Stomach (tissue), 9 donors: ENCODE data around the gene RASIP1. TPM values are rescaled to one million over a fixed set of nuclear protein-coding genes. Genes with fewer than 3 reads are reported as not detected.

Experiments used
- DNase-seq, 2 donors: peaks; one replicate each; pipeline versions ENCODE4 v3.0.0 to v3.0.0-alpha.2; 2013 to 2019
- H3K27ac ChIP-seq, 5 donors: fragments of 200-600 bp in 4 of 5; sonication (generic) in 4 of 5; one replicate each; pipeline ENCODE4 v1.5.1; 2013 to 2019; ENCODE audit warnings: mild to moderate bottlenecking in 1 of 5, moderate library complexity in 1 of 5
- H3K27me3 ChIP-seq, 3 donors: fragments of 200-600 bp; sonication (generic); one replicate each; pipeline ENCODE4 v1.5.1; 2017 to 2019; ENCODE audit warnings: mixed run types in 1 of 3
- H3K36me3 ChIP-seq, 4 donors: fragments of 200-600 bp; sonication (generic); 1 replicate in 3 of 4; 2 replicates in 1 of 4; pipeline ENCODE4 v1.5.1; 2016 to 2019
- H3K4me1 ChIP-seq, 4 donors: fragments of 200-600 bp; sonication (generic); one replicate each; pipeline ENCODE4 v1.5.1; 2016 to 2019
- H3K4me3 ChIP-seq, 4 donors: fragments of 200-600 bp; sonication (generic) in 3 of 4; one replicate each; pipeline ENCODE4 v1.5.1; 2016 to 2019; ENCODE audit warnings: mild to moderate bottlenecking in 1 of 4
- H3K9me3 ChIP-seq, 4 donors: fragments of 200-600 bp; sonication (generic); one replicate each; pipeline ENCODE4 v1.5.1; 2016 to 2019
- EP300 ChIP-seq: sonication (generic); formaldehyde crosslinking; IDR thresholded peaks from one replicate; pipeline ENCODE4 v1.6.1; 2017; ENCODE audit warnings: antibody characterized with exemption
- POLR2A ChIP-seq, 4 donors: fragments of 450-650 bp; IDR thresholded peaks; one replicate each; pipeline ENCODE4 v1.6.1; 2016; ENCODE audit warnings: antibody characterized with exemption in 4 of 4, control low read depth in 2 of 4, mild to moderate bottlenecking in 1 of 4, moderate library complexity in 1 of 4
- POLR2AphosphoS5 ChIP-seq, 3 donors: sonication (generic); formaldehyde crosslinking; IDR thresholded peaks; one replicate each; pipeline ENCODE4 v1.6.1; 2016; ENCODE audit warnings: antibody characterized with exemption in 3 of 3
- WGBS, 5 donors: extraction: QIAGEN DNeasy Blood & Tissue Kit in 3 of 5; methylation state at CpG; one replicate each; pipeline versions ENCODE4 v1.1.5 to v1.1.7; 2013 to 2018; 5-methylcytosine and 5-hydroxymethylcytosine counted together
- intact Hi-C: fragments of 100-400 bp; cut with DNase I; formaldehyde crosslinking; loops from one replicate; pipeline ENCODE4 v1.15.1; 2023; ENCODE audit warnings: low total_unique reads
- polyA plus RNA-seq, 3 donors: library from polyadenylated mRNA; stranded (reverse); fragments of 200-250 nt; gene quantifications; one replicate each; pipeline ENCODE4 v1.2.3, GENCODE V29; 2013
- total RNA-seq, 5 donors: library from RNA; depleted of rRNA; stranded (reverse); fragments of >200 nt; gene quantifications; one replicate each; pipeline versions ENCODE4 v1.1.0 to v1.2.3, GENCODE V29; 2014 to 2016
- TF ChIP-seq, protein P1 (sequence below), 7 experiments: fragments of 450-650 bp in 4 of 7; fragments of 200-600 bp in 3 of 7; sonication (generic) in 3 of 7; IDR thresholded peaks; one replicate each; pipeline ENCODE4 v1.5.1; 2016 to 2019; ENCODE audit warnings: antibody characterized with exemption in 7 of 7, control low read depth in 2 of 7, mild to moderate bottlenecking in 1 of 7
- donor health status: healthy with polysubstance abuse.
- donor health status: Bipolar disorder and iron deficiency.
- donor health status: healthy.

The RASIP1 gene
- total and polyA plus RNA-seq, 8 donors = 4.7 to 44.9 (median 10.2) TPM

DNA sequence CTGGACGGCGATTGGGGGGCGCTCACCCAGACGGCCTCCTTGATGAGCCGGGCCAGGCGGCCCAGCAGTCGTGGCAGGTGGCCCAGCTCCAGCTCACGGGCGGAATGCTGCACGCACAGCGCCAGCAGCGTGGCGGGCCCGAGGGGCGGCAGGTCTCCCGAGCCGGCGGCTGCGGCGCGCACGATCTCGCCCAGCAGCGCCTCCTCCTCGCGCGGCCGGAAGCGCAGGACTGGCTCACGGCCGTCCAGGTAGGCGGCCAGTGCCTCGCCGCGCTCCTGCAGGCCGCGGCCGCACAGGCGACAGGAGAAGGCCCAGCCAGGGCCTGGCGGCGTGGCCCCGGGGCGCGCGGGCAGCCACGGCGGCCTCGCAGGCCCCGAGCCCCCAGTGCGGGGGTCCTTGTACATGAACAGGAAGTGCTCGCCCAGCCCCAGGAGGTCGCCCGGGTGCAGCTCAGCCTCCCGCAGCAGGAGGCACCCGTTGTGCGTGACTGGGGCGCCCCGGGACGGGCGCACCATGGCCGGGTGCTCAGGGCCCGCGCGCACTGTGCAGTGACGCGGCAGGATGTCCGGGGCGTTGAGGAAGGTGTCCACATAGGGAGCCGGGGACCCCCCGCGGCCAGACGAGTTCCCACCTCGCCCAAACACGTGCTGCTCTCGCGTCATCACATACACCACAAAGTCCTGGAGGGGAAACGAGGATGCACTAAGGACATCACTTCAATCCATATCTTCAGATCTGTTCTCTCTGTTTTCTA is 11.3 kb downstream of the RASIP1 start:
- TF ChIP-seq, protein P1, sequence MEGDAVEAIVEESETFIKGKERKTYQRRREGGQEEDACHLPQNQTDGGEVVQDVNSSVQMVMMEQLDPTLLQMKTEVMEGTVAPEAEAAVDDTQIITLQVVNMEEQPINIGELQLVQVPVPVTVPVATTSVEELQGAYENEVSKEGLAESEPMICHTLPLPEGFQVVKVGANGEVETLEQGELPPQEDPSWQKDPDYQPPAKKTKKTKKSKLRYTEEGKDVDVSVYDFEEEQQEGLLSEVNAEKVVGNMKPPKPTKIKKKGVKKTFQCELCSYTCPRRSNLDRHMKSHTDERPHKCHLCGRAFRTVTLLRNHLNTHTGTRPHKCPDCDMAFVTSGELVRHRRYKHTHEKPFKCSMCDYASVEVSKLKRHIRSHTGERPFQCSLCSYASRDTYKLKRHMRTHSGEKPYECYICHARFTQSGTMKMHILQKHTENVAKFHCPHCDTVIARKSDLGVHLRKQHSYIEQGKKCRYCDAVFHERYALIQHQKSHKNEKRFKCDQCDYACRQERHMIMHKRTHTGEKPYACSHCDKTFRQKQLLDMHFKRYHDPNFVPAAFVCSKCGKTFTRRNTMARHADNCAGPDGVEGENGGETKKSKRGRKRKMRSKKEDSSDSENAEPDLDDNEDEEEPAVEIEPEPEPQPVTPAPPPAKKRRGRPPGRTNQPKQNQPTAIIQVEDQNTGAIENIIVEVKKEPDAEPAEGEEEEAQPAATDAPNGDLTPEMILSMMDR (IDR thresholded peaks at IDR 0.05) = no peak
- TF ChIP-seq POLR2A (IDR thresholded peaks at IDR 0.05) = no peak
- no peak for TF ChIP-seq POLR2AphosphoS5 (IDR thresholded peaks at IDR 0.05)
- no peak for TF ChIP-seq EP300
- Histone ChIP-seq H3K36me3 (peaks cover 0 to 14% (median 5%) of the 10 kb centered on the region in 4 donors), H3K4me3 (peak overlapping the region in 3 of 4 donors; percentile 1 to 34 (median 6)), H3K4me1 (peaks cover 0 to 16% (median 9%) of the 10 kb centered on the region in 4 donors), H3K9me3 (no peaks in the 10 kb centered on the region), H3K27ac (peak overlapping the region in 2 of 5 donors; percentile 15 to 16), H3K27me3 (peaks cover 0 to 7% (median 0%) of the 10 kb centered on the region in 3 donors)
- WGBS, 5 donors = 62 to 75% (median 68%) methylated on average over 40 to 77 of the region's 77 CpGs
- intact Hi-C loops = no loop called here
- DNase-seq = peak in 1 of 2 donors; percentile 70

DNA sequence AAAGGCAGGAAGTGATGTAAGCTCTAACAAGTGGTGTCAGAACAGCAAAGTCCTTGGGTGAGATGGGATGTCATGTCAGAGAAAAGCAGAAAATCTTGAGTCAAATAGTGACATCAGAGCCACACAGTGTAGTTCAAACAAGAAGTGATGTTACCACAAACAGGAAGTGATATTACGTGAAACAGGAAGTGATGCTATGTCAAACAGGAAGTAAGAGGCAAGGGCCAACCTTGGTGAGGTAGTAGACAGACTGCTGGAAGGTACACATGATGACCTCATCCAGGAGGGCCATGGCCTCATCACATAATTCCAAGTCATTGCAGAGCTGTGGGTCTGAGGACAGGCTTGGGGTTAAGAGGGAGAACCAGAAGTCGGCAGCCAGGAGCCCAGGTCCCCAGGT is 13.9 kb downstream of the RASIP1 start:
- Histone ChIP-seq H3K27me3 (peaks cover 0 to 7% (median 0%) of the 10 kb centered on the region in 3 donors), H3K4me1 (peaks cover under 1 to 20% (median 9%) of the 10 kb centered on the region in 4 donors), H3K36me3 (peaks cover 0 to 6% (median 2%) of the 10 kb centered on the region in 4 donors), H3K9me3 (no peaks in the 10 kb centered on the region), H3K4me3 (no peak overlapping the region), H3K27ac (peak overlapping the region in 4 of 5 donors; percentile 61 to 70 (median 66))
- peak in 1 of 2 donors; percentile 66 for DNase-seq
- TF ChIP-seq POLR2AphosphoS5 (IDR thresholded peaks at IDR 0.05) (no peak), POLR2A (IDR thresholded peaks at IDR 0.05) (no peak), EP300 (no peak)
- TF ChIP-seq, protein P1 (IDR thresholded peaks at IDR 0.05) = no peak
- intact Hi-C loops = no loop called here
- 76 to 86% (median 83%) methylated on average over 2 of the region's 2 CpGs for WGBS, 5 donors

DNA sequence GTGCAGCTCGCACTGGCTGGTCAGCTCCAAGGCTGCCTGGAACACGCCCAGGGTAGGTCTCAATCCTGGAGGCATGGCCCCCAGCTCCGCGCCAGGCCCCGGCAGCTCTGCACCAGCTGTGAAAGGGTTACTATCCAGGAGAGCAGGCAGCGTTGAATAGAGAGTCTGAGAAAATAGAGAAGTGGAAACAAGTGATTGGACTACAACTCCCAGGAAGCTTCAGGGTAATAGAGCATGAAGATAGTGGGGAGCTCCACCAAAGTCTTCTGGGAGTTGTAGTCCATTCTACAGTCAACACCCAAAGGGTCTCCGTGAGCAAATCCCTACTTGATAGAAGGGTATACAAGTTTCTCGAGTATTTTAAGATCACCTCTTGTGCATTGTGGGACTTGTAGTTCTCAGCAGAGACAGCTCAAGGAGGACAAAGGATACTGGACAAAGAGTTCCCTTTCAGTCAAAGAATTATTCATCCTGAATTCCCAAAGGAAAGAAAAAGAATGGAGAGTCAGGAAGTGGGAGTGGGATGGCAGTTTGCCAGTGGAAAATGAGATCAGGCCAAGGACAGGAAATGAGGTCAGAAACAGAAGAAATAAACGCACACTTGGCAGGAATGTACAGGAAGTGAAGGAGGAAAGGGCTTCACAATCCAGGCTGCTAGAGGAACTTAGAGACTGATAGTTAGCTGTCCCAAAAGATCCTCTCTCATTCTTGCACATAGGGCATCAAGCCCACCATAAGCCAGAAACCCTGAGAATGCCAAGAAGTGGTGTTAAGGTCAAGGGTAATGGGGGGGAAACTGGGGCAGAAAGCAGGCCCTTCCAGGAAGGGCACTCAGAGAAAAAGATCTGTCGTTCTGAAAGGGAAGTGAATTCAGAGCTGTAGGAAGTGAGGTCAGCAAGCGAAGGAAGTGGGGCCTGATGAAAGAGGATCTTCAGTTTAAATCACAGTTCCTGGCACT is 15.3 kb downstream of the RASIP1 start:
- Histone ChIP-seq H3K9me3 (no peaks in the 10 kb centered on the region), H3K27me3 (peaks cover 0 to under 1% (median 0%) of the 10 kb centered on the region in 3 donors), H3K4me1 (peaks cover 9 to 33% (median 16%) of the 10 kb centered on the region in 4 donors), H3K27ac (peak overlapping the region; percentile 2 to 70 (median 66)), H3K4me3 (no peak overlapping the region), H3K36me3 (peaks cover 0 to 6% (median 2%) of the 10 kb centered on the region in 4 donors)
- 44 to 55% (median 53%) methylated on average over 11 of the region's 11 CpGs for WGBS, 5 donors
- TF ChIP-seq POLR2AphosphoS5 (IDR thresholded peaks at IDR 0.05) (no peak), EP300 (no peak), POLR2A (IDR thresholded peaks at IDR 0.05) (no peak)
- TF ChIP-seq, protein P1 (IDR thresholded peaks at IDR 0.05) = no peak
- intact Hi-C loops = no loop called here
- DNase-seq = peak in 1 of 2 donors; percentile 92

DNA sequence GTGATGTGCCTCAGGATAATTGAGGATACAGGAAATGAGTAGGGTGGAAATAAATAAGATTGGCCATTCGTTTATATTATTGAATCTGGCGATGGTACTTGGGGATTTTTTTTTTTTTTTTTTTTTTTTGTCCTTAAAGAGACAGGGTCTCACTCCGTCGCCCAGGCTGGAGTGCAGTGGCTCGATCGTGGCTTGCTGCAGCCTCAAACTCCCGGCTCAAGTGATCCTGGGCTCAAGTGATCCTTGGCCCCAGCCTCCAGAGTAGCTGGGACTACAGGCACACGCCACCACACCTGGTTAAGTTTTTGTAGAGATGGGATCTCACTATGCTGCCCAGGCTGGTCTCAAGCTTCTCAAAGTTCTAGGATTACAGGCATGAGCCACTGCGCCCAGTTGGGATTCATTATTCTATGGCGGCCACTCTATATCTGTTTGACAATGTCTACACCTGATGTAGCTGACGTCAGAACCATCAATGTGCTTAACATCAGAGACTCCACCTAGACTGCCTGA is 18.2 kb downstream of the RASIP1 start:
- Histone ChIP-seq H3K9me3 (no peaks in the 10 kb centered on the region), H3K36me3 (peaks cover 0 to 6% (median 2%) of the 10 kb centered on the region in 4 donors), H3K27me3 (no peaks in the 10 kb centered on the region), H3K4me3 (no peak overlapping the region), H3K27ac (no peak overlapping the region), H3K4me1 (peaks cover 13 to 58% (median 29%) of the 10 kb centered on the region in 4 donors)
- 78 to 86% (median 81%) methylated on average over 11 of the region's 11 CpGs for WGBS, 5 donors
- DNase-seq = no peak
- intact Hi-C loops = no loop called here
- no peak for TF ChIP-seq EP300
- TF ChIP-seq POLR2AphosphoS5 (IDR thresholded peaks at IDR 0.05) = no peak
- no peak for TF ChIP-seq POLR2A (IDR thresholded peaks at IDR 0.05)
- TF ChIP-seq, protein P1 (IDR thresholded peaks at IDR 0.05) = no peak
